A549 (cell line): ENCODE results near the gene LNPK. TPM values are rescaled to one million over a fixed set of nuclear protein-coding genes. Genes with fewer than 3 reads are reported as not detected.

ENCODE experiments used
- ATAC-seq, 2 experiments: fragments of 200-7000 bp in 1 of 2; fragments of >200 bp in 1 of 2; cut with Nextera tagmentation in 1 of 2; cut with Tn5 transposase in 1 of 2; 3 replicates each; pipeline versions ENCODE4 v1.8.0 to v1.9.1; 2018 to 2020; ENCODE audit warnings: mild to moderate bottlenecking in 1 of 2, moderate library complexity in 1 of 2
- CTCF ChIA-PET: fragments of 300-600 bp; sonication (Branson Sonifier 250); formaldehyde crosslinking; extraction: SDS; loops from one replicate; lab custom pipeline; 2021; ENCODE audit warnings: antibody characterized with exemption, inconsistent platforms; lab: Yijun Ruan, JAX
- POLR2A ChIA-PET: fragments of 350-600 bp; formaldehyde crosslinking; extraction: SDS; loops from one replicate; lab custom pipeline; 2021; ENCODE audit warnings: antibody characterized with exemption, inconsistent platforms; lab: Yijun Ruan, JAX
- DNase-seq, 2 experiments: peaks; one replicate each; pipeline versions ENCODE4 v3.0.0 to v3.0.0-alpha.2; 2011 to 2016; ENCODE audit warnings: low read depth in 1 of 2, low spot score in 1 of 2
- FAIRE-seq: peaks from 2 replicates; lab custom pipeline; 2011; peaks lifted over from hg19 to GRCh38; lab: Jason Lieb, UNC
- H3K27ac ChIP-seq, 2 experiments: fragments of >200 bp; sonication (Bioruptor Twin); formaldehyde crosslinking; 3 replicates each; pipeline ENCODE4 v1.5.1; 2016 to 2017
- H3K4me1 ChIP-seq: fragments of >200 bp; sonication (Bioruptor Twin); formaldehyde crosslinking; 3 replicates; pipeline ENCODE4 v1.6.1; 2016
- H3K4me2 ChIP-seq: fragments of >200 bp; sonication (Bioruptor Twin); formaldehyde crosslinking; 3 replicates; pipeline ENCODE4 v1.6.1; 2016
- H3K4me3 ChIP-seq: fragments of >200 bp; sonication (Bioruptor Twin); formaldehyde crosslinking; 3 replicates; pipeline ENCODE4 v1.5.1; 2016
- H3K9me3 ChIP-seq: fragments of >200 bp; sonication (Bioruptor Twin); formaldehyde crosslinking; 3 replicates; pipeline ENCODE4 v1.6.1; 2016
- CBX8 ChIP-seq: fragments of 200-600 bp; sonication (generic); IDR thresholded peaks from 2 replicates; pipeline ENCODE4 v1.6.1; 2016
- E2F6 ChIP-seq: IDR thresholded peaks from 2 replicates; pipeline ENCODE4 v1.6.1; 2012; ENCODE audit warnings: low read depth, borderline replicate concordance
- ELK1 ChIP-seq: fragments of 150-350 bp; IDR thresholded peaks from 2 replicates; pipeline ENCODE4 v1.6.1; 2014; ENCODE audit warnings: low read depth, mild to moderate bottlenecking, low read length
- ESRRA ChIP-seq: fragments of 150-350 bp; IDR thresholded peaks from 2 replicates; pipeline ENCODE4 v1.6.1; 2014; ENCODE audit warnings: mild to moderate bottlenecking, low read length, borderline replicate concordance
- FOXS1 ChIP-seq: fragments of 250-450 bp; sonication (Bioruptor Pico); IDR thresholded peaks from 2 replicates; pipeline ENCODE4 v1.5.0; 2020; ENCODE audit warnings: mild to moderate bottlenecking, moderate library complexity
- HES2 ChIP-seq: fragments of >200 bp; sonication (Bioruptor Twin); formaldehyde crosslinking; IDR thresholded peaks from 2 replicates; pipeline ENCODE4 v1.6.1; 2016
- HEYL ChIP-seq: fragments of 250-450 bp; sonication (Bioruptor Pico); IDR thresholded peaks from 2 replicates; pipeline ENCODE4 v1.8.0; 2021; ENCODE audit warnings: mild to moderate bottlenecking, moderate library complexity
- JUN ChIP-seq, 2 experiments: fragments of >200 bp; sonication (Bioruptor Twin); formaldehyde crosslinking; IDR thresholded peaks; 2 replicates in 1 of 2; 3 replicates in 1 of 2; pipeline ENCODE4 v1.6.1; 2016 to 2017
- JUNB ChIP-seq: fragments of >200 bp; sonication (Bioruptor Twin); formaldehyde crosslinking; IDR thresholded peaks from 2 replicates; pipeline ENCODE4 v1.6.1; 2016
- KDM1A ChIP-seq: fragments of 200-600 bp; sonication (generic); IDR thresholded peaks from 2 replicates; pipeline ENCODE4 v1.6.1; 2016; ENCODE audit warnings: low read depth, mild to moderate bottlenecking
- KDM5A ChIP-seq: fragments of 200-600 bp; sonication (generic); IDR thresholded peaks from 2 replicates; pipeline ENCODE4 v1.6.1; 2016; ENCODE audit warnings: antibody characterized with exemption, mild to moderate bottlenecking
- MAZ ChIP-seq: fragments of 150-350 bp; IDR thresholded peaks from 2 replicates; pipeline ENCODE4 v1.6.1; 2014; ENCODE audit warnings: antibody characterized with exemption, low read depth, low read length, borderline replicate concordance
- MYC ChIP-seq: IDR thresholded peaks from 2 replicates; pipeline ENCODE4 v1.6.1; 2012; ENCODE audit warnings: mild to moderate bottlenecking, inconsistent platforms, low read length, improper control_type of control experiment, borderline replicate concordance
- NPAS2 ChIP-seq: fragments of 250-450 bp; sonication (Bioruptor Pico); IDR thresholded peaks from 2 replicates; pipeline ENCODE4 v1.8.0; 2022; ENCODE audit warnings: mild to moderate bottlenecking, moderate library complexity, borderline replicate concordance
- NR3C1 ChIP-seq: fragments of >200 bp; sonication (Bioruptor Twin); formaldehyde crosslinking; IDR thresholded peaks from 3 replicates; pipeline ENCODE4 v1.6.1; 2017
- PBX3 ChIP-seq: IDR thresholded peaks from 2 replicates; pipeline ENCODE4 v1.6.1; 2012
- POLR2AphosphoS2 ChIP-seq: conservative IDR thresholded peaks from 2 replicates; pipeline ENCODE4 v1.6.1; 2012; ENCODE audit warnings: low read length, improper control_type of control experiment, inconsistent platforms
- RAD21 ChIP-seq, 2 experiments: fragments of >200 bp in 1 of 2; sonication (Bioruptor Twin) in 1 of 2; formaldehyde crosslinking in 1 of 2; IDR thresholded peaks in 1 of 2; conservative IDR thresholded peaks in 1 of 2; 2 replicates in 1 of 2; 3 replicates in 1 of 2; pipeline ENCODE4 v1.6.1; 2012 to 2018; ENCODE audit warnings: inconsistent platforms in 1 of 2
- REST ChIP-seq: fragments of 200-600 bp; sonication (generic); IDR thresholded peaks from 2 replicates; pipeline ENCODE4 v1.6.1; 2016; ENCODE audit warnings: antibody characterized with exemption, mild to moderate bottlenecking, moderate library complexity
- RNF2 ChIP-seq: fragments of 200-600 bp; sonication (generic); IDR thresholded peaks from 2 replicates; pipeline ENCODE4 v1.6.1; 2016; ENCODE audit warnings: low read depth, mild to moderate bottlenecking, antibody characterized with exemption, moderate library complexity, borderline replicate concordance
- TP53 ChIP-seq: fragments of 250-450 bp; sonication (Bioruptor Pico); IDR thresholded peaks from 2 replicates; pipeline ENCODE4 v1.5.0; 2021; ENCODE audit warnings: mild to moderate bottlenecking, moderate library complexity
- ZC3H11A ChIP-seq: fragments of 450-650 bp; IDR thresholded peaks from 2 replicates; pipeline ENCODE4 v1.6.1; 2014; ENCODE audit warnings: antibody characterized with exemption, mild to moderate bottlenecking
- ZFP36 ChIP-seq: fragments of 450-650 bp; IDR thresholded peaks from 2 replicates; pipeline ENCODE4 v1.6.1; 2014; ENCODE audit warnings: borderline replicate concordance; ENCODE audit not compliant: partially characterized antibody
- WGBS: methylation state at CpG from one replicate; pipeline ENCODE4 v1.1.6; 2017; ENCODE audit errors: missing lambda C conversion rate; 5-methylcytosine and 5-hydroxymethylcytosine counted together
- polyA plus RNA-seq, 4 experiments: library from polyadenylated mRNA; depleted of rRNA in 3 of 4; stranded (reverse); fragments of >200 nt; fragmentation: RNase III in 1 of 4; extraction: RNeasy Plus Mini Kit Qiagen cat#74134 plus additional on column Dnase treatment in 1 of 4; gene quantifications; 2 replicates in 3 of 4; 3 replicates in 1 of 4; pipeline ENCODE4 v1.2.3, GENCODE V29; 2011 to 2017

LNPK gene
- polyA plus RNA-seq, 2 of the 4 experiments (the other 2 are of a cell fraction): 13.1 to 24.7 TPM

GRCh38 chr2:175926272-175926671, 75.8 kb downstream of the LNPK start (continued):
- no peak for TF ChIP-seq REST
- TF ChIP-seq, all 56 proteins: peak for 0

GRCh38 chr2:175922160-175922559, 79.9 kb downstream of the LNPK start:
- Histone ChIP-seq H3K9me3 (no peaks in the 10 kb centered on the region), H3K4me3 (no peak overlapping the region), H3K4me1 (no peaks in the 10 kb centered on the region), H3K4me2 (no peak overlapping the region), H3K27ac (no peak overlapping the region)
- POLR2A ChIA-PET: no interaction called here
- ATAC-seq: no peak
- 85% methylated on average over 2 of the region's 2 CpGs for WGBS
- no peak for TF ChIP-seq KDM5A
- no peak for TF ChIP-seq E2F6
- TF ChIP-seq NR3C1: no peak
- TF ChIP-seq HEYL (CRISPR knock-in tag): no peak
- FAIRE-seq: no peak
- no peak for DNase-seq
- CTCF ChIA-PET: no interaction called here

GRCh38 chr2:175918935-175919334, 83.1 kb downstream of the LNPK start:
- POLR2A ChIA-PET: no interaction called here
- no peak for DNase-seq
- H3K27ac ChIP-seq: no peak overlapping the region

More at GRCh38 chr2:175918935-175919334, 83.1 kb downstream of the LNPK start:
- Histone ChIP-seq H3K4me3 (no peak overlapping the region), H3K4me2 (no peak overlapping the region), H3K4me1 (no peaks in the 10 kb centered on the region), H3K9me3 (no peaks in the 10 kb centered on the region)
- FAIRE-seq (no peak), ATAC-seq (no peak)
- CTCF ChIA-PET: no interaction called here
- no peak for TF ChIP-seq RNF2
- TF ChIP-seq KDM5A: no peak
- TF ChIP-seq TP53 (CRISPR knock-in tag): no peak
- TF ChIP-seq PBX3: no peak
- TF ChIP-seq KDM1A: no peak
- TF ChIP-seq ESRRA: no peak
- no peak for TF ChIP-seq NPAS2 (CRISPR knock-in tag)
- no peak for TF ChIP-seq RAD21 (conservative IDR thresholded peaks at IDR 0.05 in 1 of 2, IDR thresholded peaks at IDR 0.05 in 1 of 2)
- TF ChIP-seq ZC3H11A: no peak
- no peak for TF ChIP-seq MAZ
- no peak for TF ChIP-seq CBX8
- no peak for TF ChIP-seq NR3C1
- TF ChIP-seq JUNB: no peak
- no peak for TF ChIP-seq MYC
- TF ChIP-seq FOXS1: no peak
- no peak for TF ChIP-seq POLR2AphosphoS2
- TF ChIP-seq JUN (IDR thresholded peaks at IDR 0.05): no peak
- TF ChIP-seq ELK1: no peak
- TF ChIP-seq ZFP36: no peak
- TF ChIP-seq HES2: no peak
- 68% methylated on average over 3 of the region's 3 CpGs for WGBS
